HG03095 (cell line): Measurements from ENCODE around the gene VAT1L.
"Not testable (repeated sequence)": the region's sequence is repeated elsewhere in the genome, so short reads cannot be mapped to it uniquely, and the experiment has no call there.

ENCODE experiments used
- ATAC-seq: cut with Tn5 transposase; IDR thresholded peaks from one replicate; pipeline ENCODE4 v1.9.1; 2021; ENCODE audit warnings: moderate library complexity; ENCODE audit not compliant: unreplicated experiment

The VAT1L gene

GRCh38 chr16:77987810-77988209, 199.4 kb downstream of the VAT1L start:
- ATAC-seq: no peak

- ATAC-seq: no peak
These were observed 201.5 kb downstream of the VAT1L start for GRCh38 chr16:77989846-77990245.

DNA sequence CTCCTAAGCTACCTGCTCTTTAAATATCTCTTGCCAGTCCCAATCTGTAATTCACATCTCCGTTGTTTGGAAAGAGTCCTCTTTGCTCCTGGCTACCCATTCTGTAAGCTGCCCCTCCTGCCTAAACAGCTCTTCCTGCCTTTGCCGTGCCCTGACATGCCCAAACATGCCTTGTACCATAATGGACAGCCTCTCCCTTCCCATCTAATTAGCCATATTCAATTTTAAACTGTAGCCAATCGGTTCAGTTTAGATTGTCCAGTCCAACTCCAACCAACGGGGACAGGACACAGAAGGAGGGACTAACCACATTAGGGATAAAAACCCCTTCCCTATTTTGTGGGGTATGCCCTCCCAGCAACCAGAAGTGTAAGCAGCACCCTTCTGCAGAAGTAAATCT, 203.3 kb downstream of the VAT1L start:
- no peak for ATAC-seq

- ATAC-seq: not testable (repeated sequence)
These were observed 204.0 kb downstream of the VAT1L start for GRCh38 chr16:77992381-77992780.

- no peak for ATAC-seq
These were observed 205.0 kb downstream of the VAT1L start for GRCh38 chr16:77993111-77993985.

DNA sequence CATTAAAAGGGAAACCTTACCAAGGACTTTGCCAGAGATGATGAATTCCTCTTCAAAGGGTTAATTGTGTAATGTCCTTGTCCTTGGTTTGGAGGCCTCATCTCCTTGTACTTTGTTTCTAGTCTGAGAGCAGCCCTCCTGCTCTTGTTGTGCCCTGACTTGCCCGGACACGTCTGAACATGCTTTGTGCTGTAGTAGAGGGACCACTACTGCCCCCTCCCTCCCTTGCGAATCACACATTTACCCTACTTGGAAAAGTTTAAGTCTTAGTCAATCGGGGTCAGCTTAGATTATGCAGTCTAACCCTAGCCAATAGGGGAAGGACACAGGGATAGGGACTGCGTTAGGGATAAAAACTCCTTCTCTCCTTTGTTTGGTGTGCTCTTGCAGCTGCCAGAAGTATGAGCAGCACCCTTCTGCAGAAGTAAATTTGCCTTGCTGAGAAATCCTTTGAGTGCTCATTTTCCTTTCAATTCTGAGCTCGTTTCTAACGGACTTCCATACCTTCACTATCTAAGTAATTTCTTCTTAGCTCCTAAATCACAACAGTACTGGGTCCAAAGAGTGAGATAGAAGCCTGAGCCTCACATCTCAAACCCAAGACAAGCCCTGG, 207.6 kb downstream of the VAT1L start:
- ATAC-seq: no peak

- no peak for ATAC-seq
These were observed 210.1 kb downstream of the VAT1L start for GRCh38 chr16:77998350-77999023.

DNA sequence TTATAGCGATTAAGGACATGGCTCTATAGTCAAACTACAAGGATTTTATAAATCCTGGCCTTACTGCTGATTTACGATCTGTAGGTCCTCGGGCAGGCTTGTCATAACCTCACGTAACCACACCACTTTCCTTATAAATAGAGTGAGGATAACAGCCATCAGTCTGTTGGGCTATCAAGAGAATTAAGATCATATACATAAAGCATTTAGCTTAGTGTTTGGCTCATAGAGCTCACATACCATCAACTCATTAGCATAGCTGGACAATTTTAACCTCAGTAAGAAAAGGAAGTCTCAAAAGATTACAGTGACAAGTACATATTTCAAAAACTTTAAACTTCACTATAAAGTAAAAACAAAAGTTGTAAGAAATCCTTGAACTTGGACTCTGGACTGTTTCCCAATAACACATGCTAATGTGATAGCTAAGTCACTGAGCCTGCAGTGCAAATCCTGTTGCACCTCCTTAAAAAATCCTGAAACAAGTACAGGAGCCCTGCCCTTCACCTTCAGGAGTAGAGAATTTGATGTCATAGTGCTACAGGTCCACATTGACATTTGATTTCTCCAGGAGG, 213.2 kb downstream of the VAT1L start:
- ATAC-seq: no peak

DNA sequence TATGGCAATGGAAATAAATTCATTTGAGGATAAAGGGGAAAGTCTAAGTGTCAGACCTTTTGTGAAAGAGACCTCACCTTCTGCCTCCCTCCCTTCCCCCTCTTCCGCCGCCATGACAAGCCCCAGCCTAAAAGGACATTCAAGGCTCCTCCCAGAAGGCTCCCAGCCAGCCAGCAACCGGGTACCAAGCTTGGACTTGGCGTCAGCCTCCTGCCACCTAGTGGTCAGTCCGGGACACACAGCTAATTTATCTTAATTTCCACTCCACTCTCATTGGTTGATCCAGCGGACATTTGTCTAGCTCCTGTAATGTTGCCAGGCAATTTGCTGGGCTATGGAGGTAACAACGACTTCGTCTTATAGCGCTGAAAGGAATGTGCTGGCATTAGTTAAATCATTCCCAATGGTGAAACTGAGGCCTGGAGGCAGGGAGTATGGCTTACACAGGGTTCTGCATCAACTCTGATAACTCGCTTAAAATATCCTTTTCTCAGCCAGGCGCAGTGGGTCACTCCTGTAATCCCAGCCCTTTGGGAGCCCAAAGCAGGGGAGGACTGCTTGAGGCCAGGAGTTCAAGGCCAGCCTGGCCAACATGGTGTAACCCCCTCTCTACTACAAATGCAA, 214.7 kb downstream of the VAT1L start:
- ATAC-seq: peak; percentile 99

DNA sequence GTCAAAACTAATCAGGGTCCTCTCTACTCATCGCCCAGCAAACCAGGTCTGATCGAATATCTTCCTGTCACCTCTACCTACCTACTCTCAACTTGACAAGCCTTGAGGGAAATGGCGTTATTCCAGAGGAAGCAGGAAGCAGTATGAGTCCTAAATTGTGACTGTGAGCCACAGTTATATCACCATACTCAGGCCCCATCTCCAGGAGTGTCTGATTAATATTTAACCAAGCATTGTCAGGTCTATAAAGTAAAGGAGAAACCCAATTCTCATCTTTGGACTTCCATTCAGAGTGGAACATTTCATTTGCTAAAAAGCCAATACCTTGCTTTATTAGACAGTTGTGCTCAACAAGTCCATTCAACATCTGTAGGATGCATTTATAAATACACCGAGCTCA, 216.2 kb downstream of the VAT1L start:
- no peak for ATAC-seq

DNA sequence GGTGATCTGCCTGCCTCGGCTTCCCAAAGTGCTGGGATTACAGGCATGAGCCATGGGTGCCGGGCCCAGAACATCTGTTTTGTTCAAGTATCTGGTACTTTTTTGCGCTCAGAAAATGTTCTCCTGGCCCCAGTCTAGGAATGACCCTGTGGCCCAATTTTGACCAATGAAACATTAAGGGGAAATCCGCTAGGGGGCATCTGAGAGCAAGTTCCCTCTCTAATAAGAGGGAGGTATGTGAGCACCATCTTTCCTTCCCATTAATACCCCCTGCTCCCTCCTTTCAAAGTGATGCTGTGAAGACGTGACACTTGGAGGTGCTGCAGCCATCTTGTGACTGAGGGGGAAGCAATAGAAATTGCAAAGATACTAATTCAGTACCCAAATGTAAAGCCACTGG, 217.5 kb downstream of the VAT1L start:
- ATAC-seq: no peak

- ATAC-seq: no peak
These were observed 218.8 kb downstream of the VAT1L start for GRCh38 chr16:78007121-78007520.

- ATAC-seq: no peak
These were observed 234.1 kb downstream of the VAT1L start, which contains the start of gene CLEC3A for GRCh38 chr16:78022347-78023060. Gene CLEC3A (plus strand): TSS chr16:78022548. CDS start chr16:78022627, 79 bp downstream.

DNA sequence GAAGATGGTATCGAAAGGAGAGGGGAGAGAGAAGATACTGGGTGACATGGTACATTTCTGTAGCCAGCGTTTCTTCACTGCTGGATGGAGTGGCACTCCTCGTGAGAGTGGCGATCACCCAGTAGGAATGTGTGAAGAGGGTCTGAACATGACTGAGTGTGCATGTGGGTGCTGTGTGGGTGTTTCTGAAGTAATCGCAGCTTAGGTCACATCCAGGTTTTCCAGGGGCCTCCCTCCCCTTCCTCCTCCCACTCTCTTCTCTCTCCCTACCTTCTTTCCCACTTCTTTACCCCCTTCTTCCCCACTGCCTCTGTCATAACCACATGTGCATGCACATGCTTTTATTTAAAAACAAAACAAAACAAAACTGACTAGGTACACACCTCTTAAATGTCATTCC, 235.8 kb downstream of the VAT1L start:
- ATAC-seq: no peak

GRCh38 chr16:78025631-78026030, 237.3 kb downstream of the VAT1L start:
- no peak for ATAC-seq

GRCh38 chr16:78028018-78028417, 239.7 kb downstream of the VAT1L start:
- ATAC-seq: no peak
